Loucy (cell line): Measurements from ENCODE around the gene TRNP1.

ENCODE experiments used
- H2AFZ ChIP-seq: fragments of 200-600 bp; sonication (generic); 2 replicates; pipeline ENCODE4 v1.6.0; 2016; ENCODE audit warnings: antibody characterized with exemption, mild to moderate bottlenecking, low read length, moderate library complexity
- H3F3A ChIP-seq: fragments of 200-600 bp; 2 replicates; pipeline ENCODE4 v1.6.0; 2016; ENCODE audit warnings: antibody characterized with exemption, low read depth, mild to moderate bottlenecking
- H3K27me3 ChIP-seq: fragments of 200-600 bp; sonication (generic); 2 replicates; pipeline ENCODE4 v1.6.1; 2014; ENCODE audit warnings: low read length, mild to moderate bottlenecking; ENCODE audit not compliant: insufficient read depth, poor library complexity, severe bottlenecking
- H3K36me3 ChIP-seq: fragments of 200-600 bp; sonication (generic); 2 replicates; pipeline ENCODE4 v1.6.1; 2016; ENCODE audit warnings: low read length; ENCODE audit not compliant: insufficient read depth
- H3K4me1 ChIP-seq: fragments of 200-600 bp; sonication (generic); 2 replicates; pipeline ENCODE4 v1.5.1; 2014; ENCODE audit warnings: low read length, mild to moderate bottlenecking; ENCODE audit not compliant: insufficient read depth, poor library complexity, severe bottlenecking
- H3K4me2 ChIP-seq: fragments of 200-600 bp; sonication (generic); 2 replicates; pipeline ENCODE4 v1.6.0; 2014; ENCODE audit warnings: antibody characterized with exemption, low read length, low read depth, mild to moderate bottlenecking; ENCODE audit not compliant: poor library complexity, severe bottlenecking
- H3K4me3 ChIP-seq: fragments of 200-600 bp; sonication (generic); 2 replicates; pipeline ENCODE4 v1.5.1; 2014; ENCODE audit warnings: low read length, mild to moderate bottlenecking, mixed read lengths; ENCODE audit not compliant: poor library complexity, severe bottlenecking
- H3K79me2 ChIP-seq: fragments of 200-600 bp; sonication (generic); 2 replicates; pipeline ENCODE4 v1.6.1; 2014; ENCODE audit warnings: low read length; ENCODE audit not compliant: insufficient read depth
- H3K9ac ChIP-seq: fragments of 200-600 bp; sonication (generic); 2 replicates; pipeline ENCODE4 v1.6.0; 2014; ENCODE audit warnings: mild to moderate bottlenecking, low read depth, low read length, moderate library complexity; ENCODE audit not compliant: poor library complexity, severe bottlenecking
- H3K9me2 ChIP-seq: fragments of 200-600 bp; sonication (generic); replicated peaks from 2 replicates; pipeline ENCODE4 v1.6.1; 2016; ENCODE audit warnings: low read depth, low read length, mixed read lengths
- H3K9me3 ChIP-seq: fragments of 200-600 bp; sonication (generic); 2 replicates; pipeline ENCODE4 v1.6.1; 2014; ENCODE audit warnings: mild to moderate bottlenecking, antibody characterized with exemption, low read length, low read depth; ENCODE audit not compliant: insufficient read depth
- H4K20me1 ChIP-seq: fragments of 200-600 bp; sonication (generic); 2 replicates; pipeline ENCODE4 v1.6.0; 2014; ENCODE audit warnings: antibody characterized with exemption, low read length, mild to moderate bottlenecking; ENCODE audit not compliant: insufficient read depth, poor library complexity, severe bottlenecking
- CTCF ChIP-seq: fragments of 200-600 bp; sonication (generic); conservative IDR thresholded peaks from 2 replicates; pipeline ENCODE4 v1.5.1; 2014; ENCODE audit warnings: mild to moderate bottlenecking, antibody characterized with exemption, low read length
- EZH2phosphoT487 ChIP-seq: fragments of 200-600 bp; IDR thresholded peaks from 2 replicates; pipeline ENCODE4 v1.6.1; 2018; ENCODE audit warnings: antibody characterized with exemption, mild to moderate bottlenecking, moderate library complexity, borderline replicate concordance

Gene TRNP1

GRCh38 chr1:26976621-26977510, 16.6 kb upstream of the TRNP1 start:
- Histone ChIP-seq H3K36me3 (no peaks in the 10 kb centered on the region), H2AFZ (no peak overlapping the region), H3K27me3 (no peaks in the 10 kb centered on the region), H3K9ac (no peak overlapping the region), H3K79me2 (no peaks in the 10 kb centered on the region), H3K9me3 (no peaks in the 10 kb centered on the region), H3K4me2 (no peak overlapping the region), H3K4me1 (peaks cover 10% of the 10 kb centered on the region), H3K4me3 (no peak overlapping the region), H3K9me2 (no peaks in the 10 kb centered on the region), H3F3A (no peaks in the 10 kb centered on the region), H4K20me1 (no peaks in the 10 kb centered on the region)
- no peak for TF ChIP-seq EZH2phosphoT487
- no peak for TF ChIP-seq CTCF

- no peaks in the 10 kb centered on the region for H4K20me1 ChIP-seq
- no peak overlapping the region for H3K9ac ChIP-seq
- H3K36me3 ChIP-seq, result no peaks in the 10 kb centered on the region
- H3K4me1 ChIP-seq, result no peaks in the 10 kb centered on the region
- H3K79me2 ChIP-seq, result no peaks in the 10 kb centered on the region
- no peaks in the 10 kb centered on the region for H3K9me2 ChIP-seq
- no peaks in the 10 kb centered on the region for H3K9me3 ChIP-seq
- H3K4me2 ChIP-seq, result no peak overlapping the region
- H3F3A ChIP-seq, result no peaks in the 10 kb centered on the region
- no peaks in the 10 kb centered on the region for H3K27me3 ChIP-seq
- TF ChIP-seq CTCF (no peak), EZH2phosphoT487 (no peak)
- H3K4me3 ChIP-seq, result no peak overlapping the region
- no peak overlapping the region for H2AFZ ChIP-seq
Measured at GRCh38 chr1:26978901-26979300, 14.6 kb upstream of the TRNP1 start.

GRCh38 chr1:26981146-26981846, 12.2 kb upstream of the TRNP1 start:
- H2AFZ ChIP-seq, result no peak overlapping the region
- H3K4me1 ChIP-seq, result no peaks in the 10 kb centered on the region
- H3K4me3 ChIP-seq, result no peak overlapping the region
- H3K27me3 ChIP-seq, result no peaks in the 10 kb centered on the region
- H3K9me3 ChIP-seq, result no peaks in the 10 kb centered on the region
- no peaks in the 10 kb centered on the region for H3K9me2 ChIP-seq
- H3F3A ChIP-seq, result no peaks in the 10 kb centered on the region
- no peaks in the 10 kb centered on the region for H3K36me3 ChIP-seq
- TF ChIP-seq EZH2phosphoT487, result no peak
- TF ChIP-seq CTCF, result no peak
- H4K20me1 ChIP-seq, result no peaks in the 10 kb centered on the region
- no peaks in the 10 kb centered on the region for H3K79me2 ChIP-seq
- no peak overlapping the region for H3K9ac ChIP-seq
- H3K4me2 ChIP-seq, result no peak overlapping the region
